ENCODE measurements around the gene DEFB131B. TPM values are rescaled to one million over a fixed set of nuclear protein-coding genes. Genes with fewer than 3 reads are reported as not detected.
A peak's percentile ranks its signal among the peaks of the same experiment; 100 is the strongest.
"Not testable (repeated sequence)": the region's sequence is repeated elsewhere in the genome, so short reads cannot be mapped to it uniquely, and the experiment has no call there.

The DEFB131B gene
- not detected for total RNA-seq

GRCh38 chr11:71878059-71878458 is at the start of gene DEFB131B:
Gene DEFB131B, plus strand, starts transcription at chr11:71878453. Its CDS starts 0 bp downstream, at chr11:71878453.
- not testable (repeated sequence) for DNase-seq; H3K4me1 Mint-ChIP-seq (ENCODE audit: low read depth); H3K9me3 Mint-ChIP-seq; H3K27ac Mint-ChIP-seq; H3K4me3 Mint-ChIP-seq; ATAC-seq (replicated peaks in 1 of 2); H3K27me3 Mint-ChIP-seq (ENCODE audit: low read depth)
- H3K36me3 Mint-ChIP-seq (ENCODE audit: insufficient read depth in 2 of 2) = peaks cover 1 to 14% of the 10 kb centered on the region in 2 donors

- not testable (repeated sequence) for H3K27ac Mint-ChIP-seq; ATAC-seq (replicated peaks in 1 of 2); H3K4me1 Mint-ChIP-seq (ENCODE audit: low read depth); DNase-seq; H3K36me3 Mint-ChIP-seq (ENCODE audit: insufficient read depth in 2 of 2); H3K27me3 Mint-ChIP-seq (ENCODE audit: low read depth); H3K4me3 Mint-ChIP-seq; H3K9me3 Mint-ChIP-seq
Observed at GRCh38 chr11:71829247-71829646, 49.0 kb upstream of the DEFB131B start.

GRCh38 chr11:71829686-71830085 is 48.6 kb upstream of the DEFB131B start:
- H3K27me3 Mint-ChIP-seq (ENCODE audit: low read depth); ATAC-seq (replicated peaks in 1 of 2); H3K36me3 Mint-ChIP-seq (ENCODE audit: insufficient read depth in 2 of 2); H3K27ac Mint-ChIP-seq; H3K4me3 Mint-ChIP-seq; H3K4me1 Mint-ChIP-seq (ENCODE audit: low read depth); DNase-seq; H3K9me3 Mint-ChIP-seq: not testable (repeated sequence)

- not testable (repeated sequence) for H3K27ac Mint-ChIP-seq; DNase-seq; H3K4me3 Mint-ChIP-seq; H3K27me3 Mint-ChIP-seq (ENCODE audit: low read depth); H3K9me3 Mint-ChIP-seq; ATAC-seq (replicated peaks in 1 of 2); H3K4me1 Mint-ChIP-seq (ENCODE audit: low read depth); H3K36me3 Mint-ChIP-seq (ENCODE audit: insufficient read depth in 2 of 2)
Observed at GRCh38 chr11:71832811-71833210, 45.4 kb upstream of the DEFB131B start, which contains the start of gene DEFB108B. Gene DEFB108B, plus strand, starts transcription at chr11:71833200. Its CDS starts 0 bp downstream, at chr11:71833200.

- ATAC-seq (replicated peaks in 1 of 2); DNase-seq; H3K4me1 Mint-ChIP-seq (ENCODE audit: low read depth); H3K9me3 Mint-ChIP-seq; H3K27me3 Mint-ChIP-seq (ENCODE audit: low read depth); H3K27ac Mint-ChIP-seq; H3K4me3 Mint-ChIP-seq; H3K36me3 Mint-ChIP-seq (ENCODE audit: insufficient read depth in 2 of 2): not testable (repeated sequence)
Observed at GRCh38 chr11:71842720-71843119, 35.5 kb upstream of the DEFB131B start.

GRCh38 chr11:71843355-71843754 is 34.9 kb upstream of the DEFB131B start:
- H3K36me3 Mint-ChIP-seq (ENCODE audit: insufficient read depth in 2 of 2); H3K27ac Mint-ChIP-seq; DNase-seq; H3K4me1 Mint-ChIP-seq (ENCODE audit: low read depth); ATAC-seq (replicated peaks in 1 of 2); H3K9me3 Mint-ChIP-seq; H3K4me3 Mint-ChIP-seq; H3K27me3 Mint-ChIP-seq (ENCODE audit: low read depth): not testable (repeated sequence)

- ATAC-seq (replicated peaks in 1 of 2) (no peak), DNase-seq (no peak)
- Mint-ChIP-seq H3K9me3 (peaks cover 0 to 5% of the 10 kb centered on the region in 2 donors), H3K27ac (no peak overlapping the region), H3K27me3 (ENCODE audit: low read depth) (no peaks in the 10 kb centered on the region), H3K4me1 (ENCODE audit: low read depth) (no peaks in the 10 kb centered on the region), H3K36me3 (ENCODE audit: insufficient read depth in 2 of 2) (no peaks in the 10 kb centered on the region), H3K4me3 (no peak overlapping the region)
Observed at GRCh38 chr11:71843858-71844257, 34.4 kb upstream of the DEFB131B start.

- not testable (repeated sequence) for ATAC-seq (replicated peaks in 1 of 2); H3K9me3 Mint-ChIP-seq; H3K4me3 Mint-ChIP-seq; H3K4me1 Mint-ChIP-seq (ENCODE audit: low read depth); H3K27me3 Mint-ChIP-seq (ENCODE audit: low read depth); H3K36me3 Mint-ChIP-seq (ENCODE audit: insufficient read depth in 2 of 2); DNase-seq; H3K27ac Mint-ChIP-seq
Observed at GRCh38 chr11:71853895-71854294, 24.4 kb upstream of the DEFB131B start.

GRCh38 chr11:71855880-71856279 is 22.4 kb upstream of the DEFB131B start:
- H3K27ac Mint-ChIP-seq; H3K36me3 Mint-ChIP-seq (ENCODE audit: insufficient read depth in 2 of 2); H3K9me3 Mint-ChIP-seq; H3K4me3 Mint-ChIP-seq; H3K27me3 Mint-ChIP-seq (ENCODE audit: low read depth); DNase-seq; H3K4me1 Mint-ChIP-seq (ENCODE audit: low read depth); ATAC-seq (replicated peaks in 1 of 2): not testable (repeated sequence)

- H3K27me3 Mint-ChIP-seq (ENCODE audit: low read depth); H3K36me3 Mint-ChIP-seq (ENCODE audit: insufficient read depth in 2 of 2); ATAC-seq (replicated peaks in 1 of 2); H3K4me1 Mint-ChIP-seq (ENCODE audit: low read depth); DNase-seq; H3K9me3 Mint-ChIP-seq; H3K4me3 Mint-ChIP-seq; H3K27ac Mint-ChIP-seq: not testable (repeated sequence)
Observed at GRCh38 chr11:71860835-71861234, 17.4 kb upstream of the DEFB131B start.

- H3K4me1 Mint-ChIP-seq (ENCODE audit: low read depth); H3K27ac Mint-ChIP-seq; H3K27me3 Mint-ChIP-seq (ENCODE audit: low read depth); H3K9me3 Mint-ChIP-seq; H3K36me3 Mint-ChIP-seq (ENCODE audit: insufficient read depth in 2 of 2); H3K4me3 Mint-ChIP-seq: not testable (repeated sequence)
- DNase-seq (peak; percentile 31), ATAC-seq (replicated peaks in 1 of 2) (peak; percentile 45 to 75)
Observed at GRCh38 chr11:71863978-71864627, 14.2 kb upstream of the DEFB131B start.

GRCh38 chr11:71867209-71867608 is 11.0 kb upstream of the DEFB131B start:
- ATAC-seq (replicated peaks in 1 of 2); H3K27me3 Mint-ChIP-seq (ENCODE audit: low read depth); H3K27ac Mint-ChIP-seq; H3K4me3 Mint-ChIP-seq; DNase-seq; H3K36me3 Mint-ChIP-seq (ENCODE audit: insufficient read depth in 2 of 2); H3K9me3 Mint-ChIP-seq: not testable (repeated sequence)
- H3K4me1 Mint-ChIP-seq (ENCODE audit: low read depth) = peaks cover 17% of the 10 kb centered on the region

GRCh38 chr11:71869931-71870330 is 8.3 kb upstream of the DEFB131B start:
- peaks cover 11% of the 10 kb centered on the region for H3K4me1 Mint-ChIP-seq (ENCODE audit: low read depth)
- not testable (repeated sequence) for DNase-seq; H3K27ac Mint-ChIP-seq; H3K9me3 Mint-ChIP-seq; H3K36me3 Mint-ChIP-seq (ENCODE audit: insufficient read depth in 2 of 2); H3K27me3 Mint-ChIP-seq (ENCODE audit: low read depth); H3K4me3 Mint-ChIP-seq
- peak; percentile 38 to 54 for ATAC-seq (replicated peaks in 1 of 2)

GRCh38 chr11:71870661-71871060 is 7.6 kb upstream of the DEFB131B start:
- not testable (repeated sequence) for ATAC-seq (replicated peaks in 1 of 2); H3K9me3 Mint-ChIP-seq; H3K27ac Mint-ChIP-seq; DNase-seq; H3K4me3 Mint-ChIP-seq; H3K36me3 Mint-ChIP-seq (ENCODE audit: insufficient read depth in 2 of 2); H3K27me3 Mint-ChIP-seq (ENCODE audit: low read depth)
- peaks cover 11% of the 10 kb centered on the region for H3K4me1 Mint-ChIP-seq (ENCODE audit: low read depth)

Measured in activated T-cell treated with anti-CD3 and anti-CD28 coated beads, Interleukin-2, amount 50 U/mL, for 72 hours (primary cell).